Stimulated activated CD8-positive, alpha-beta memory T cell treated with anti-CD3 and anti-CD28 coated beads, Interleukin-7, amount 100 ng/mL, for 24 hours (primary cell): ENCODE data around the gene S100A13.

Source experiments
- DNase-seq: peaks from one replicate; pipeline ENCODE4 v3.0.0-alpha.2; 2020; ENCODE audit warnings: low read depth

The S100A13 gene

GRCh38 chr1:153627715-153628626 lies 666 bp upstream of the S100A13 start, which contains the start of gene S100A1:
Gene S100A1, plus strand, starts transcription at chr1:153628434. Its CDS starts 2,088 bp downstream, at chr1:153630522.
- DNase-seq, result no peak

DNA sequence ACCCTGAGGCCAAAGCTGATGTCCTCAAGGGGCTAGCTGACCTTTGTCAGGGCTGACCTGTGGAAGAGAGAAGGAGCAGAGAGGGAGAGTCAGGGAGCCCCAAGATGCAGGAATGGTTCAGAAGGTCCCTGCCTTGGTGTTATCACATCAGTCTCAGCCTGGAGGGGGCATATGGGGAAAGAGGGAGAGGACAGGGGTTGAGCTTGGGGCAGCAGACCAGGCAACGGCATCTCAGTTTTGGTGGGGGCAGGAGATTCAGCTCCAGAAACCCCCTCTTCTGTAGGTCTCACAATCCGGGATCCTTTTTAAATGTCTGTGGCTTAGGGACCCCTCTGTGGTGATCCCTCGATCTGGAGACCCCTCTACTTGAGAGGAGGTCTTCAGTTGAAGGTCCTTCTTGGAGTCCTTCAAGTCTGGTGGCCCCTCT lies 815 bp downstream of the S100A13 start:
- DNase-seq, result no peak

- DNase-seq, result no peak
These were observed 2.2 kb downstream of the S100A13 start for GRCh38 chr1:153624965-153625611.

GRCh38 chr1:153623101-153623500 lies 4.2 kb downstream of the S100A13 start:
- DNase-seq, result no peak

DNA sequence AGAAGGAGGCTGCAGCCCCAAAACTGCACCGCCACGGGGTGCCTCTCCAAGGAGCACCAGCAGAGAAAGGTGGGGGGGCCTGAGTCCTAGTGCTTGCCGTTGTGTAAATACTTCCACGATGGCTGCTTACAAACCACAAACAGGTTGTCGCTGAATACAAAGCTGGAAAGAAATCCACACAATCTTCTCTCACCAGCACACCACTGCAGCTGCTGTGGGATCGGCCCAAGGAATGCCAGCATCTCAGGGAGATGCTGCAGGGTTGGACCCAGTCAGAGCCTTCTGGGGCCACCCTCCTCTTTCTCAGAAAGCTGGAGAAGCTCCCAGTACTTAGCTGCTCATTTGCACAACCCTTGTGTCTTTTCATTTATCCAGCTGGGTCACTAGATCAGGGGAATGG lies 8.1 kb downstream of the S100A13 start:
- no peak for DNase-seq

GRCh38 chr1:153617663-153618062 lies 9.6 kb downstream of the S100A13 start:
- no peak for DNase-seq

DNA sequence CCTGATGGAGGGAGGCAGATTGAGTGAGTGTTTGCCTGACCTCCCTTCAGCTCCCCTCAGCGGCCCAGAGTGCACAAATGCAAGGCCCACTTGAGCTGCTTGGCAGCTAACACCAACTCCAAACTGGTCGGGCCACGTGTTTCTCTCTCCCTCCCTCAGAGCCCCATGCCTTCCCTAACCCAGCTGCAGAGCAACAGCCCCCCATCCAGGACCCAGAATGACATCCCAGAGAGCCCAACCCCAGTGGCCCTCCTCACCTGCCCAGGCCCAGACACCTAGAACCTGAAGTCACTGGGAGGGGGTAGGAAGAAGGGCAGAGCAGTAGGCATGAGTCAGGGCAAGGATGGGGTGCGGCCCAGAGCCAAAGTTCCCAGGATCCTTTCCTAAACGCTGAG lies 10.4 kb downstream of the S100A13 start:
- no peak for DNase-seq

GRCh38 chr1:153616144-153616916 lies 11.0 kb downstream of the S100A13 start, which contains the start of gene S100A14:
Gene S100A14, minus strand, starts transcription at chr1:153616325. Its CDS starts 467 bp downstream, at chr1:153615858.
- no peak for DNase-seq

DNA sequence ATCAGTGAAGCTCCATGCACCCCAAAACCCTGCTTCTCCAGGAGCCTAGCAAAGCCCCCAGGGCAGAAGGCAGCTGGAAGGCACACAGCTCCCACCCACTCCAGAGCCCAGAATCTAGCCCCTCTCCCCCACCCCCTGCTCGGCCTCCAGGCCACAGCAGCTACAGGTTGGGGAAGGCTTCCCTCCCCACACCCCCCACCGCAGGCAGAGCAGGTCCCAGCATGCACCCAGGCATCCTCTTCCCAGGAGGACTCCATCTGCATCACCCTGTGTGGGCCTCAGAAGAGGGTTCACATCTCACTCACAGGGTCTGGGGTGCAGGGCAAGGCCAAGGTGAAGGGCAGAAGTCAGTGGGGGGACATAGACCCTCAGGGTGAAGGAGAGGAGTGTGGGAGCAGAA lies 11.9 kb downstream of the S100A13 start:
- no peak for DNase-seq

- no peak for DNase-seq
These were observed 12.4 kb downstream of the S100A13 start for GRCh38 chr1:153614906-153615305.

DNA sequence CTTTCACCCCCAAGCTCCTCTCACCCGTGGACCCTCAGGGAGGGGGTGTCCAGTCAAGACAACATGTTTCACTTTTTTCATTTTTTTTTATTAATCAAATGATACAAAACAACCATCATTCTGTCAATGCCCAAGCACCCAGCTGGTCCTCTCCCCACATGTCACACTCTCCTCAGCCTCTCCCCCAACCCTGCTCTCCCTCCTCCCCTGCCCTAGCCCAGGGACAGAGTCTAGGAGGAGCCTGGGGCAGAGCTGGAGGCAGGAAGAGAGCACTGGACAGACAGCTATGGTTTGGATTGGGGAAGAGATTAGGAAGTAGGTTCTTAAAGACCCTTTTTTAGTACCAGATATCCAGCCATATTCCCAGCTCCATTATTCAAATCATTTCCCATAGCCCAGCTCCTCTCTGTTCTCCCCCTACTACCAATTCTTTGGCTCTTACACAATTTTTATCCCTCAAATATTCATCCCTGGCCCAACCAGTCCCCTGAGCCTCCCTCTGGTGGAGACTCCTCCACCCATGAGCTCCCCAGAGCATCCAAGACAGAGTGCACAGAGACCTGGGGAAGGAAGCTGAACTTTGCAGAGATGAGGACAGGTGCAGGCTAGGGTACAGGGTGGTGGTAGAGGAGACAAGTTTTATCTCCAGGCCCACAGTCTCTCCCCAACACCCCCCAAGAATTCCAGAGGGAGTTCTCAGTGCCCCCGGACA lies 13.0 kb downstream of the S100A13 start:
- no peak for DNase-seq

- no peak for DNase-seq
These were observed 13.9 kb downstream of the S100A13 start for GRCh38 chr1:153613406-153613805.

- DNase-seq, result no peak
These were observed 14.5 kb downstream of the S100A13 start, which contains the start of gene S100A16 for GRCh38 chr1:153612755-153613331. Gene S100A16, minus strand, starts transcription at chr1:153613137. Its CDS starts 4,986 bp downstream, at chr1:153608151.

DNA sequence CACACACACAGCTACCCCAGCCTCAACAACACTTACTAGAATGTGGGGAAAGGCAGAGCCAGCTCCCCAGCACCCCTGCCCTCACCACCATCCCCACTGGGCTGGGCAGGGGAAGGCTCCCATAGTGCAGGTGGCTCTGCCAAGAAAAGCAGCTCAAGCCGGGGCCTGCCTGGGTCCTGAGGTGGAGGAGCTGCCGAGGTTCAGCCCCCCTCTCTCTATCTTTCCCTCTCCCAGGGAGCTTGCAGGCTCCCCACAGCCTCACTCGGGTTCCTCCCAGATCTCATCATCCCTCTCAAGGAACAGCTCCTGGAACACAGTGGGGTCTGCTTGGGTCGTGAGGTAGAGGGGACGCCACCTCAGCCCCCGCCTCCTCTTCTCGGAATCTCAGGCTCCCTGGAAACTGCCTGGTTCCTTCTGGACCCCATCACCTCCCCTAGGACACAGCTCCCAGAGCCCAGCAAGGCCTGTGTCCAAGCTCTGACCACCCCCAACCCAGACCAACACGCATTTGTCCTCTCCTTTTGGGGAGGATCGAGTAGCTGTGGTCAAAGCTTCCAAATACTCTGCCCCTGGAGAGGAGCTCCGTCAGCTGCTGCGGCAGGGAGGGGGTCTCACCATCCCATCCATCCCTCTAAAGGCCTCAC lies 15.1 kb downstream of the S100A13 start:
- DNase-seq, result no peak

DNA sequence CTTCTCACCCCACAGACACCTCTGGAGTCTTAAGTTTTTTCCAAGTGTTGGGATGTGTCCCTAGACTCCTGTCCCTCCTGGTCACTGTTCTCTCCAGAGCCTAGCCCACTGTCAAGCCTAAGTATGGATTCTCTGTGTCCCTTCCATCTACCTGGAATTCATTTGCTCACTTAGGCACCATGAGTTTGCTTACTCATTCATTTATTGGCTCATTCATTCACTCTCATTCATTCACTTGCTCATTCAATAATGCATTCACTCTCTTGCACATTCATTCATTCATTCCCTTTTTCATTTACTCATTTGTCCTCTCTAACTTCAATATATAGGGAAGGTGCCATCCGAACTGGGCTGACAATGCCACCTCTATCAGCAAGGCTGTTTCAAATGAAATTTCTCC lies 15.9 kb downstream of the S100A13 start:
- DNase-seq, result no peak

- no peak for DNase-seq
These were observed 16.4 kb downstream of the S100A13 start for GRCh38 chr1:153610811-153611301.

- DNase-seq, result no peak
These were observed 17.0 kb downstream of the S100A13 start for GRCh38 chr1:153610334-153610733.

DNA sequence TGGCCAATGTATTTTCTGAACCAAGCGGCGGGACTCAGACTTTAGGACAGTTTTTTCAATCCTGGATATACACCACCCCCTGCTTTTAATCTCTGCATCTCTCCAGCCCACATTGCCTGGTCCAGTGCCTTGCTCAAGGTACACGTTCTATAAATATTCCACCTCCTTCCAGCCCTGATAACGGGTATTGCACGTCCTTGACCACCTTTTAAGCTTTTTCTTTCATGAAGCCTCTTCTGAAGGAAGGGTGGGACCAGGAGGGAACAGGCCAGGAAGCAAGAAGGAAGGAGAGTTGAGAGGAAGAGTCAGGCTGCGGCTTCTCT lies 17.8 kb downstream of the S100A13 start:
- no peak for DNase-seq

GRCh38 chr1:153608742-153609584 lies 18.3 kb downstream of the S100A13 start:
- no peak for DNase-seq
